ENCODE measurements around the gene RNF167. TPM values are rescaled to one million over a fixed set of nuclear protein-coding genes. Genes with fewer than 3 reads are reported as not detected.

RNF167 gene
- polyA plus RNA-seq, 1 donor from 2014 or later, result 64.1 TPM

GRCh38 chr17:4987767-4988567 is 47.9 kb downstream of the RNF167 start:
- no peaks in the 10 kb centered on the region for H4K20me1 ChIP-seq (ENCODE audit: insufficient read depth)
- H3K4me2 ChIP-seq (ENCODE audit: low read length), result peak overlapping the region; percentile 73
- no peaks in the 10 kb centered on the region for H3F3A ChIP-seq (ENCODE audit: insufficient read depth, low read length, poor library complexity, severe bottlenecking)
- peak overlapping the region; percentile 3 for H3K27ac ChIP-seq (ENCODE audit: low read length)
- H3K79me2 ChIP-seq (replicated peaks; ENCODE audit: insufficient read depth, low read length), result no peaks in the 10 kb centered on the region
- H3K36me3 ChIP-seq (ENCODE audit: insufficient read depth, low read length), result no peaks in the 10 kb centered on the region
- peak overlapping the region; percentile 78 for H3K9ac ChIP-seq (ENCODE audit: low read length)
- H3K4me3 ChIP-seq (ENCODE audit: low read length), result peak overlapping the region; percentile 94
- H3K9me3 ChIP-seq (ENCODE audit: low read length), result no peaks in the 10 kb centered on the region
- peak overlapping the region; percentile 90 for H2AFZ ChIP-seq (ENCODE audit: low read depth, low read length)
- H3K27me3 ChIP-seq (ENCODE audit: insufficient read depth, low read depth, low read length), result peaks cover 2% of the 10 kb centered on the region
- no peaks in the 10 kb centered on the region for H3K9me2 ChIP-seq (ENCODE audit: insufficient read depth, low read length)
- TF ChIP-seq EP300 (conservative IDR thresholded peaks at IDR 0.05; ENCODE audit: poor library complexity, severe bottlenecking), result no peak
- TF ChIP-seq EZH2 (IDR thresholded peaks at IDR 0.05; ENCODE audit: borderline replicate concordance, insufficient read depth, low read length, poor library complexity, severe bottlenecking), result no peak
- no peak for TF ChIP-seq TAF1 (IDR thresholded peaks at IDR 0.05; ENCODE audit: low read depth)
- TF ChIP-seq POLR2AphosphoS5 (IDR thresholded peaks at IDR 0.05), result no peak
- no peak for TF ChIP-seq REST (IDR thresholded peaks at IDR 0.05; ENCODE audit: borderline replicate concordance)
- no peak for TF ChIP-seq MXI1 (conservative IDR thresholded peaks at IDR 0.05; ENCODE audit: poor library complexity, severe bottlenecking)
- no peak for TF ChIP-seq RAD21 (conservative IDR thresholded peaks at IDR 0.05)
- TF ChIP-seq SMC3 (conservative IDR thresholded peaks at IDR 0.05; ENCODE audit: poor library complexity), result no peak
- no peak for TF ChIP-seq CTCF (IDR thresholded peaks at IDR 0.05; ENCODE audit: poor library complexity, severe bottlenecking)

GRCh38 chr17:4994081-4994595 is 54.1 kb downstream of the RNF167 start:
- no peak overlapping the region for H3K9ac ChIP-seq (ENCODE audit: low read length)
- H3K27me3 ChIP-seq (ENCODE audit: insufficient read depth, low read depth, low read length), result no peaks in the 10 kb centered on the region
- TF ChIP-seq CTCF (IDR thresholded peaks at IDR 0.05; ENCODE audit: poor library complexity, severe bottlenecking) (no peak), EZH2 (IDR thresholded peaks at IDR 0.05; ENCODE audit: borderline replicate concordance, insufficient read depth, low read length, poor library complexity, severe bottlenecking) (no peak), EP300 (conservative IDR thresholded peaks at IDR 0.05; ENCODE audit: poor library complexity, severe bottlenecking) (no peak), TAF1 (IDR thresholded peaks at IDR 0.05; ENCODE audit: low read depth) (no peak), MXI1 (conservative IDR thresholded peaks at IDR 0.05; ENCODE audit: poor library complexity, severe bottlenecking) (no peak), RAD21 (conservative IDR thresholded peaks at IDR 0.05) (no peak), REST (IDR thresholded peaks at IDR 0.05; ENCODE audit: borderline replicate concordance) (no peak), POLR2AphosphoS5 (IDR thresholded peaks at IDR 0.05) (no peak), SMC3 (conservative IDR thresholded peaks at IDR 0.05; ENCODE audit: poor library complexity) (no peak)
- H3K9me2 ChIP-seq (ENCODE audit: insufficient read depth, low read length), result no peaks in the 10 kb centered on the region
- no peak overlapping the region for H3K4me2 ChIP-seq (ENCODE audit: low read length)
- H4K20me1 ChIP-seq (ENCODE audit: insufficient read depth), result no peaks in the 10 kb centered on the region
- no peaks in the 10 kb centered on the region for H3K9me3 ChIP-seq (ENCODE audit: low read length)
- H3K4me3 ChIP-seq (ENCODE audit: low read length), result no peak overlapping the region
- peaks cover 9% of the 10 kb centered on the region for H3K79me2 ChIP-seq (replicated peaks; ENCODE audit: insufficient read depth, low read length)
- no peaks in the 10 kb centered on the region for H3K36me3 ChIP-seq (ENCODE audit: insufficient read depth, low read length)
- no peak overlapping the region for H3K27ac ChIP-seq (ENCODE audit: low read length)
- no peak overlapping the region for H2AFZ ChIP-seq (ENCODE audit: low read depth, low read length)
- H3F3A ChIP-seq (ENCODE audit: insufficient read depth, low read length, poor library complexity, severe bottlenecking), result no peaks in the 10 kb centered on the region
